ENCODE results near the gene RUVBL1. TPM values are rescaled to one million over a fixed set of nuclear protein-coding genes. Genes with fewer than 3 reads are reported as not detected.

The RUVBL1 gene
- total and polyA plus RNA-seq, 2 experiments from 2014 or later = 45.0 to 54.4 TPM

DNA sequence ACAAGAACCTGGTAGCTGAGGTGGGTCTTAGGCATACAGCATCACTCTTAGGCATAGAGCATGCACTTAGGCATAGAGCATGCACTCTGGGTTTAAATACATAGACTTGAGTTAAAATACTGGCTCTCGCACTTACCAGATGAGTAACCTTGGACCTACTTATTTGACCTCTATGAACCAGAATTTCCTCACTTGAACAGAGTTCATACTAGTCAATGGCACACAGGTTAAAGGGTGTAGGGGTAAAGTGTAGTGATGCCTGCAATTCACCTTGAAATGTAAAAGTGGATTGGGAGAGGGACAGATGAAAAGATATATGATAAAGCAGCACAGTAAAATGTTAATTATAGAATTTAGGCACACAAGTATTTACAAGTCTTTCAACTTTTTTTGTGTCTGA lies 1.6 kb downstream of the RUVBL1 start:
- H3K4me2 ChIP-seq (ENCODE audit: unreplicated experiment) = no peak overlapping the region
- no peak for TF ChIP-seq EZH2 (IDR thresholded peaks at IDR 0.05; ENCODE audit: insufficient read depth, poor library complexity, severe bottlenecking)
- TF ChIP-seq EZH2phosphoT487 (IDR thresholded peaks at IDR 0.05; ENCODE audit: insufficient read depth, low read depth) = no peak

DNA sequence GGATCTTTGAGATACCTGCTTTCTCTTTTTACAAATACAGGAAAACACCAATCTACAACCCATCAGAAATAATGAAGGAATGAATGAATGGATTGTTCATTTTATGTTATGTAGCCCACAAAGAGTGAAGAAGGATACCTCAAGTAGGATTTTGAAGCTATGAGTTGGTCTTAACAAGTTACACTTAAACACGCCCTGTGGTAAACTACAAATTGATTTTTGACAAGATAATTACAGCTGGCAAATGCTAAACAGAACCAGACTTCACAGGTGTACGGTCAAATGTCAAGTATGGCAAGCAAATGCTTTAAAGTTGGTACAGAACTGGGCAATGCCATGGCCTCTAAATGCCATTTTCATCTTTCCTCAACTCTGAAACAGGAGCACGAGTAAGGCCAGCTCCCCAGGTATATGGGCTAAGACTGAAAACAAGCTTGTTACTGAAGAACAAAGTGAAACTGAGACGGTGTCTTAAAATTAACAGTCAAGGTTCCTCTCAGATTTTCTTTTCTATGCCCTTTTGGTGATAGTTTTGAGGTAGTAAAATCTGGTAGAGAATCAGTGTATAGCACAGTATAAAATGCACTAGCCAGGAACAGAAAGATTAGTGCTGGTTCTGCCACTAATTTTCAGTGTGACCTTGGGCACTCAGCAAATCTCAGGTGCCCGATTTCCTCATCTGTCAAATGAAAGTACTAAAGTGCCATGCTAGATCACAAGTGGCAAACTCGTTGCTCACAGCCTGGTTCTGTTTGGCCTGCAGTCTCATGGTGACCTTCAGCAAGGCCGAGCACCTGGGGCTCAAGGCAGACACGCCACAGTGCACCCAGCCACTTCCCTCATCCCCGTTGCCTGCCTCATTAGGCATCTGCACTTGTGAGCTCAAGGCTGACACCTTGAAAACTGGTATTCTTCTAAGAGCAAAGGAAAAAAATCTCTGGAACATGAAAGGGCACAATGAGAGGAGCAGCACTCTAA lies 9.5 kb downstream of the RUVBL1 start:
- Histone ChIP-seq H2AFZ (no peak overlapping the region), H3K9me2 (ENCODE audit: insufficient read depth) (no peaks in the 10 kb centered on the region), H3K4me3 (no peak overlapping the region), H3K36me3 (ENCODE audit: low read depth) (peaks cover 14% of the 10 kb centered on the region; the same call in 1 of the 2 replicates), H3K9me3 (ENCODE audit: low read depth) (no peaks in the 10 kb centered on the region), H3K4me1 (ENCODE audit: insufficient read depth) (peaks cover 22% of the 10 kb centered on the region), H3K27me3 (replicated peaks; ENCODE audit: insufficient read depth) (no peaks in the 10 kb centered on the region), H3K79me2 (ENCODE audit: insufficient read depth) (peaks cover 44% of the 10 kb centered on the region), H3F3A (ENCODE audit: insufficient read depth) (peaks cover 21% of the 10 kb centered on the region), H4K20me1 (ENCODE audit: insufficient read depth) (no peaks in the 10 kb centered on the region), H3K27ac (no peak overlapping the region), H3K9ac (no peak overlapping the region), H3K4me2 (ENCODE audit: unreplicated experiment) (no peak overlapping the region)
- no peak for DNase-seq
- TF ChIP-seq EZH2phosphoT487 (IDR thresholded peaks at IDR 0.05; ENCODE audit: insufficient read depth, low read depth) (no peak), EZH2 (IDR thresholded peaks at IDR 0.05; ENCODE audit: insufficient read depth, poor library complexity, severe bottlenecking) (no peak)
- in situ Hi-C loops (cut with MboI) = no loop called here
- WGBS, 2 experiments (ENCODE audit: low coverage in 1 of 2, low lambda C conversion rate in 2 of 2, missing lambda C conversion rate in 2 of 2) = 91 to 92% methylated on average over 9 of the region's 9 CpGs

More for the DNA sequence above, 1.6 kb downstream of the RUVBL1 start:
- H3K27ac ChIP-seq = no peak overlapping the region
- peak overlapping the region; percentile 90; the same call in 1 of the 2 replicates for H3K9ac ChIP-seq
- H3K9me3 ChIP-seq (ENCODE audit: low read depth) = no peaks in the 10 kb centered on the region
- no peaks in the 10 kb centered on the region for H3K36me3 ChIP-seq (ENCODE audit: low read depth)
- in situ Hi-C loops (cut with MboI) = no loop called here
- peak overlapping the region; percentile 87; the same call in 1 of the 2 replicates for H3K4me3 ChIP-seq
- H4K20me1 ChIP-seq (ENCODE audit: insufficient read depth) = no peaks in the 10 kb centered on the region
- DNase-seq = no peak
- H3K9me2 ChIP-seq (ENCODE audit: insufficient read depth) = no peaks in the 10 kb centered on the region
- H3F3A ChIP-seq (ENCODE audit: insufficient read depth) = peaks cover 11% of the 10 kb centered on the region; the same call in 1 of the 2 replicates
- peaks cover 17% of the 10 kb centered on the region for H3K4me1 ChIP-seq (ENCODE audit: insufficient read depth)
- H2AFZ ChIP-seq = no peak overlapping the region
- WGBS, 2 experiments (ENCODE audit: low coverage in 1 of 2, low lambda C conversion rate in 2 of 2, missing lambda C conversion rate in 2 of 2) = 96% methylated on average over 1 of the region's 1 CpG
- H3K27me3 ChIP-seq (replicated peaks; ENCODE audit: insufficient read depth) = no peaks in the 10 kb centered on the region
- peaks cover 28% of the 10 kb centered on the region for H3K79me2 ChIP-seq (ENCODE audit: insufficient read depth)

DNA sequence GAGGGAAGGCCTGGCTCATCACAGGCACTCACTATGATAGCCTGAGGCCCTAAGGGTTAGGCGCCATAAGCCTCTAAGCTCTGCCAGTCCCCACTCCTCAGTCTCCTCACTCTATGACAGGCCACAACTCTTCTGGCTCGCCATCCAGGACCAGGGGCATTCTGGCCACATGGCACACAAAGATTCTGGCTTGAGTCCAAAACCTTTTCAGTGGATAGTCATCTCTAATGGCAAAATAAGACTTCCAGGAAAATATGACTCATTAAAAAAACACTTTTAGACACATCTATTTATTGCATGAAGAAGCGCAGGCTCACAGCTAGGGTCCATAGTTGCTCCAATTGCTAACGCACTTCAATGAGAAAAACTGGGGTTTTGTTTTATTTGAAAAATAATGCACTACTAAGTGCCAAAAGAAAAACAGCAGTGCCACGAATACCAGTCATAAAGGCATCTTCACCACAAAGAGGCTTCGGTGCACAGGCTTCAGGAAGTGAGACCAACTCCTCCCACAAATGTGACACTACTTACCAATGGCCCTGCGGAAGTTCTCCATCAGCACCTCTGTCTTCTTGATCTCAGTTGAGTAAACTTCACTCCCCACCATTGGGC lies 11.1 kb downstream of the RUVBL1 start:
- Histone ChIP-seq H3K9ac (no peak overlapping the region), H3K79me2 (ENCODE audit: insufficient read depth) (peaks cover 59% of the 10 kb centered on the region), H3K4me3 (no peak overlapping the region), H3F3A (ENCODE audit: insufficient read depth) (peaks cover 17% of the 10 kb centered on the region), H3K9me2 (ENCODE audit: insufficient read depth) (no peaks in the 10 kb centered on the region), H4K20me1 (ENCODE audit: insufficient read depth) (no peaks in the 10 kb centered on the region), H3K27me3 (replicated peaks; ENCODE audit: insufficient read depth) (no peaks in the 10 kb centered on the region), H2AFZ (no peak overlapping the region), H3K9me3 (ENCODE audit: low read depth) (no peaks in the 10 kb centered on the region), H3K27ac (peak overlapping the region; percentile 56), H3K36me3 (ENCODE audit: low read depth) (peaks cover 19% of the 10 kb centered on the region), H3K4me1 (ENCODE audit: insufficient read depth) (peaks cover 13% of the 10 kb centered on the region), H3K4me2 (ENCODE audit: unreplicated experiment) (peak overlapping the region; percentile 28)
- 67 to 69% methylated on average over 7 of the region's 7 CpGs for WGBS, 2 experiments (ENCODE audit: low coverage in 1 of 2, low lambda C conversion rate in 2 of 2, missing lambda C conversion rate in 2 of 2)
- peak; percentile 94 for DNase-seq
- in situ Hi-C loops (cut with MboI) = no loop called here
- TF ChIP-seq EZH2phosphoT487 (IDR thresholded peaks at IDR 0.05; ENCODE audit: insufficient read depth, low read depth) (no peak), EZH2 (IDR thresholded peaks at IDR 0.05; ENCODE audit: insufficient read depth, poor library complexity, severe bottlenecking) (no peak)

DNA sequence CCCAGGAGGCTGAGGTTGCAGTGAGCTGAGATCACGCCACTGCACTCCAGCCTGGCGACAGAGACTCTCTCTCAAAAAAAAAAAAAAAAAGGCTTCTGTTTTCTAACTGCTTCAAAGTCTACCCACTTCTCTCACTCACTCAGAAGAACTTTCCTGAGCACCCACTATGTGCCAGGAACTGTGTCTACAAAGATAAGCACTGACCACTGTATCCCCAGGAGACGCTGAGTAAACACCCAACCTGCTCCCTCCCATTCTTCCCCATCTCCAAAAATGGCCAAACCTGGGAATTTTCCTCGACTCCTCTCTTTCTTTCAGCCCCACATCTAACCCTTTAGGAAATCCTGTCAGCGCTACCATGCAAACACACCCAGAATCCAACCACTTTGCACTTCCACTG lies 12.5 kb downstream of the RUVBL1 start:
- Histone ChIP-seq H3K4me3 (no peak overlapping the region), H3K27me3 (replicated peaks; ENCODE audit: insufficient read depth) (no peaks in the 10 kb centered on the region), H3K27ac (no peak overlapping the region), H2AFZ (no peak overlapping the region), H3K9me3 (ENCODE audit: low read depth) (no peaks in the 10 kb centered on the region), H3K79me2 (ENCODE audit: insufficient read depth) (peaks cover 59% of the 10 kb centered on the region), H3K9me2 (ENCODE audit: insufficient read depth) (no peaks in the 10 kb centered on the region), H3K4me1 (ENCODE audit: insufficient read depth) (peaks cover 13% of the 10 kb centered on the region), H4K20me1 (ENCODE audit: insufficient read depth) (no peaks in the 10 kb centered on the region), H3K4me2 (ENCODE audit: unreplicated experiment) (no peak overlapping the region), H3K36me3 (ENCODE audit: low read depth) (peaks cover 27% of the 10 kb centered on the region), H3K9ac (no peak overlapping the region), H3F3A (ENCODE audit: insufficient read depth) (peaks cover 17% of the 10 kb centered on the region)
- WGBS, 2 experiments (ENCODE audit: low coverage in 1 of 2, low lambda C conversion rate in 2 of 2, missing lambda C conversion rate in 2 of 2) = 97% methylated on average over 5 of the region's 5 CpGs
- TF ChIP-seq EZH2 (IDR thresholded peaks at IDR 0.05; ENCODE audit: insufficient read depth, poor library complexity, severe bottlenecking) = no peak
- no peak for TF ChIP-seq EZH2phosphoT487 (IDR thresholded peaks at IDR 0.05; ENCODE audit: insufficient read depth, low read depth)
- no peak for DNase-seq
- in situ Hi-C loops (cut with MboI) = no loop called here
